Cerebellar cortex (tissue), 1 donor: ENCODE measurements around the gene ABHD17A.

ENCODE experiments used
- DNase-seq: peaks from one replicate; pipeline ENCODE4 v3.0.0-alpha.2; 2015; ENCODE audit warnings: low spot score

Gene ABHD17A

DNA sequence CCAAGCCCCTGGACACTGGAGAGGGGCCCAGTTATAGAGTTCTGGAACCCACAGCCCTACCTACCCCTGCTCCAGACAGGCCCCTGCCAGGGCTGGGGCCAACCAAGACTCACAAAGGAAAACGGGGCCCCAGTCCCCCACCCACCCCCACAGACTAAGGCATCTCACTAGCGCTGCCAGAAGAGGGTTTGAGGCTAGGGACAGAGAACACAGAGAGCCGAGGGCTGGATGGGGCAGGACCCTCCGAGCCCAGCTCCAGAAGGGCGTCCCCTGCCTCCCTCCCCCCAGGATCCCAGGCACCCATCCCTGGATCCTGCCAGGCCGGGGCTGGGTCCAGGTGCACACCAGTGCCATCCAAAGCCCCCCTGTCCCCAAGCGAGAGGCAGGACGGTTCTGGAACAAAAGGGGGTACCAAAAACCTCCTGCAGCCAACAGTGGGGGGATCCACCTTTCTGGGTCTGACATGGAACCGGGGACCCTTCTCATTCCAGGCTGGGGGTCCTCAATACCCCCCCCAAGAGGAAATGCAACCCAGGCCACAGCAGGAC lies 32.6 kb downstream of the ABHD17A start:
- DNase-seq: no peak

DNA sequence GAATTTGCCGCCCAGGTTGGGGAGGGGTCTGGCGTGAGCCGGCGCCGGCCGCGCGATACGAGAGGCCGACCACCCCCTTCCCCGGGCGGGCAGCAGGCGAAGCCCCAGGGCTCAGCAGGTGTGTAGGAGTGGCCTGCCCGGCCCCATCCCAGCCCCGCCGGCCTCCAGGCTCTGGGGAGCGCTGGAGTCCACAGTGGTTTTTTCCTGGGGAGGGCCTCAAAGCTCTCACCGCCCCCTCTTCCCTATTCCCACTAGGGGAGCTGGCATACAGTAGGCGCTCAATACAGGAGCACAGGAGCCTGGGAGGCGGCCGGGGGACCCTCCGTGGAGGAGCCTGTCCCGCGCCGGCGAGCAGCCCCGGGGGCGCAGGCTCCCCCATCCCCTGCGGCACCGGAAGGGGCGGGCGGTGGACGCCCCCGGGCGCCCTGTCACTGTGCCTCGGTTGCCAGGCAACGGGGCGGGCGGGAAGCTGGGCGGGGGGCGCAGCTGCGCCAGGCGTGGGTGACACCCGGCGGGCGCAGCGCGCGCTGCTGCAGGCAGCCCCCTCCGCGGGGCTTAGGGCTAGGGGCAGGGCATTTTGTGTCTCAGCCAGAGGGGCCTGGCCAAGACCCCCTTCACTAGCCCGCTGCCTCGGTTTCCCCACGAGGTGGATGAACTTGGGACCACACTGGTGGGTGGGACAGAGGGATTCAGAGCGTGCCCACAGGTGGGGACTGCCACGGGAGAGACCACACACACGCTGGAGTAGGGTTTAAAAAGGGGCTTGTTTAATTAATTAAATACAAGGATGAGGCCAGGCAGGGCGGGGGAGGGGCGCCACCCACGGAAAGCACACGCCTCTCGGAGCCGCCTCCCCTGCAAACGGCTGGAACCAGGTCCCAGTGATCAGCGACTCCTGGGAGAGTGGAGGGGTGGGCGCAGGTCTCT lies 33.4 kb downstream of the ABHD17A start:
- DNase-seq: no peak

DNA sequence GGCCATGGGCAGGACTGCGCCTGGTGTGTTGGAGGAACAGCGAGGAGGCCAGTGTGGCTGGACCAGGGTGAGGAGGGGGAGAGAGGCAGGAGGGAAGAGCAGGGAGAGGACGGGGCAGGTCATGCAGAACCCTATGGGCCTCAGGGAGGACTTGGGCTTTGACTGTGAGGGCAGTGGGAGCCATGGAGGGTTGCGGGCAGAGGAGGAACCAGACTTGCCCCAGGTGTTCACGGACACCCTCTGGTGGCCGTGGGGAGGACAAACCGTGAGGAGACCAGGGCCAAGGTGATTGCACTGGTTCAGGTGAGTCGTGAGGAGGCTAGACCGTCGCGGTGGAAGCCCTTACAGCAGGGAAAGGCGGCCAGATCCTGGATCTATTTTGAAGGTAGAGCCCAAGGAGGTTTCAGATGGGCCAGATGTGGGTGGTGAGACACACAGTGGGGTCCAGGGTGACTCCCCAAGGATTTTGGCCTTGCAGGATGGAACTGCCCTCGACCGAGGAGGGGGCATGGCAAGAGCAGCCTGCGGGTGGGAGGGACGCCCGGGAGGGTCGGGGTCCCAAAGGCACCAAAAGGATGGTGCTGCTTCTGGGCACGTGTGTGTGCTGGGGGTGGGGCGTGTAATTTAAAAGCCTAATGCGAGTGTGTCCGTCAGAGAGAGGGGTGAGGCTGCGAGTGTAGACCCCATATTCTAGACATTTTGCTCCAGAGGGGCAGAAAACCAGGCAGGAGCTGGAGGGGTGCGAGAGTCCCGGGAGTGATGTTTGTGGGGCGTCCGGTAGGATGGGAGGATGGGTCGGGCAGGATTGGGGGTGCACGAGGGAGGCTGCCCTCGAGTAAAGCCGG lies 34.3 kb downstream of the ABHD17A start:
- no peak for DNase-seq

DNA sequence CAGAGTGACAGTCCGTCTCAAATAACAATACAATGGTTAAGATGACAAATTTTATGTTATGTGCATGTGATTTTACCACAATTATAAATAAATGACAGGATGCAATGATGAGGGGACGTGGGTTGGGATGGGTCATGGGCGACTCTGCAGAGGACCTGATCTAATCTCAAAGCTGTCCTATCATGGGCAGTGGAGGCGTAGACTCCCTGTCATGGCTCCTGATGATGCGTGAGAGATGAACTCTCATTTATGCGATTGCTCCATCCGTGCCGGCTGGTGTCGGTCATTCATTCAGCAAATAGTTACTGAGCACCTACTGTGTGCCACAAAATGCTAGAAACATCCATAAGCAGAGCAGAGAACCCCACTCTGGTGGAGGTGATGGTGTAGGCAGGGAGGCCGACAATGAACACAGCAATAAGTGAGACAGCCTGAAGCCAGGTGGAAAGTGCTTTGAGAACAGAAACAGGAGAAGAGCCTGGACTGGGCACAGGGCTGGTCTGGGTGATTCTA lies 35.4 kb downstream of the ABHD17A start:
- no peak for DNase-seq

DNA sequence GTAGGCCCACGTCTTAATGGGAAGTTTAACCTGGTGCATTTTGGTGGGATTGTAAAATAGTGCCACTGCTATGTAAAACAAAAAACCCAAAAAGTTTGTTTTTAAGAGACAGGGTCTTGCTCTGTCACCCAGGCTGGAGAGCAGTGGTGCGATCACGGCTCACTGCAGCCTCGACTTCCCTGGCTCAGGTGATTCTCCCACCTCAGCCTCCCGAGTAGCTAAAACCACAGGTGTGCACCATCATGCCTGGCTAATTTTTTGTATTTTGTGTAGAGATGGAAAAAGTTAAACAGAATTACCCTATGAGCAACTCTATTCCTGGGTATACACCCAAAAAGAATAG lies 36.2 kb downstream of the ABHD17A start:
- DNase-seq: no peak

DNA sequence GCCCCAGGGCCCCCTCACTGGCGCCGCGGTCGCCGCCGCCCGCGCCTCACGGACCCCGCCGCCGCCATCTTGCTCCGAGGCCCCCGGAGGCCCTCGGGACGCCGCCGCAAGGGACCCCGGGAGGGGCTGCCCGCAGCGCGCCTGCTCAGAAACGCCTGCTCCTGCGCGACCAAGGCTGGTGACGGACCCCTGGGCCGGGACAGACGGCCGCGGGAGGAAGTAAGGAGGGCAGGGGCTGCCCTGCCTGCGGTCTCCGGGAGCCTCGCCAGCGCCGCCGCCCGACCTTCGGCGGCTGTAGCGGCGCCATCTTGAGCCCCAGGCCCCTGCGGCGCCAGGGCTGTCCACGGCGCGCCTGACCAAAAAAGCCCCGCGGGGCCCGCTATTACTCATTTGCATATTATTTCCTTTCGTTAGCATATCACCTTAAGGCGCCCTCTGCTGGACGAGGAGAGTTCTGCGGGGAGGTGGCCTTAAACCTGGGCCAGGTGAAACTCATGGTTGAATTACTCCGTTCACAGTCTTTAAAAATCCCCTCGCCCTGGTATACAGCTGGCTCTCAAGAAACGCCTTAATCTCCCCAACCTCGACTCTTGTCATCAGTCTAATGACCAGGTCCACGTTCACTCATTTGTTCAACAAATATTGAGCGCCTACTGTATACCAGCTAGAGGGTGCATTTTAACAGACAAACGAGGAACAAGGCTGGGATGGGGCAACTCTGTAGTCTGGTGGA lies 36.7 kb downstream of the ABHD17A start, which contains the start of gene REXO1:
Gene REXO1, minus strand, starts transcription at position 85 of the 733 bp plus-strand sequence. CDS start 125 bp downstream, outside the sequence.
- peak; percentile 93 for DNase-seq

DNA sequence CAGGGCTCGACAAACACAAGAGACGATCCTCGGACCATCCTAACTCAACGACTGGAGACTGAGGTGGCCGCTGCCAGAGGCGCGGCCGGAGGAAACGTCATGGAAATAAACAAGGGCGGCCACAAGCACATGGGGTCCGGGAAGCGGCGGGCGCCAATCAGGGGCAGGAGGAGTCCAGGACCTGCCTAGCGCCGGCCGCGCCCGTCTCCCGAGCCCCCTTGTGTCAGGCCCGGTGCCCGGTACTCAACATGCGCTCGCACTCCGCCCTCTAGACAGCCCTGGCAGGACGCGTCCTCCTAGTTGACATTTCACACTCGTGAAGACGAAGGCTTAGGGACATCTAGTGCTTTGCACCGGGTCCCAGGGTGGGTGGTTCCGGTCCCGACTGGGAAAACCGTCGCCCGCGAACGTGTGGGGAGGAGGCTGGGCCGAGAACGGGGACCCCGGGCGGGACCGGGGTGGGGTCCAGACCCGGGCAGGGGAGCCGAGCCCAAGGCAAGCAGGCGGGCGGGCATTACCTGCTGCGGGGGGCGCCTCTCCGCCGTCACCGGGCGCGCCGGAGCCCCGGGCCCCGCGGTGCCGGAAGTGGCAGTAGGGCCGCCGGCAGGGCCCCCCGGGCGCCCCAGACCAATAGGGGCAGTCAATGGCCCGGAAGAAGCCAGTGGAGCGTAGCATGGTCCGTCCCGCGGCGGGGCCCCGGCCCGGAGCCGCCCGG lies 37.5 kb downstream of the ABHD17A start:
- DNase-seq: no peak

DNA sequence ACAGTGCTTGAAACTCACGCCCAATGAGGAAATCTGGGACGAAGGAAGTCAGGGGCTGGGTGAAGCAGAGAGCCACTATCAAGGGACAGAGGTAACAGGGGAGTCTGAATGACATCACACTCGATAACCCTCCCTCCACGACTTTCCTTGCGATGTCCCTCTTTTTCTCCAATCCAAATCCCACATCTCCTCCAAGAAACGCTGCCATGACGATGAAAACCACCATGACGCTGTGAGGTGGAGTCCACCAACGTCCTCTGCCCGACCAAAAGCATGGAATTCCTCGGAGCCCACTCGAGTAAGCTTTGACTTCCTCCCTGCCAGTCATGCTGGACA lies 38.0 kb downstream of the ABHD17A start:
- no peak for DNase-seq

DNA sequence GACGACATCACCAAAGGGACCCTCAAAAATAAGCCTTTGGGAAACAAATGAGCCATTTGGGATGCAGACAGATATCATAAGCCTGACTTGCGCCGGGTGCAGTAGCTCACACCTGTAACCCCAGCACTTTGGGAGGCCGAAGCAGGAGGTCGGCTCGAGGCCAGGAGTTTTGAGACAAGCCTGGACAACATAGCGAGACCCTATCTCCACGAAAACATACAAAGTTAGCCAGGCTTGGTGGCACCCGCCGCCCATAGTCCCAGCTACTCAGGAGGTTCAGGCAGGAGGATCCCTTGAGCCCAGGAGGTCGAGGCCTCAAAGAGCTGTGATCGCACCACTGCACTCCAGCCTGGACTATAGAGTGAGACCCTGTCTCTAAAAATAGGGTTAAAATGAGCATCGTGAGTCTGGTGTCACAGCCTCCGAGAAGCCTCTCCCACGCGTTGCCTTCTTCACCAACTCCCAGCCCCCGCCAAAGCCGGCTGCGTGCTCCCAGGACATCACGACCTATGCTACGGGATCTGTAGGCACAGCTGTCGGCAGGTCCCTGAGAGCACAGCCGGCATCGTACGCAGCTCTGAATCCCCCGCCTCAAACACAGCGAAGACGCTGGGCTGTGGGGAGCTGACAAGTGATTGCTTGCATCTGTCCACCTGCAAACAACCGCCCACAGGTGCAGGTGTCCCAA lies 38.6 kb downstream of the ABHD17A start:
- DNase-seq: no peak

DNA sequence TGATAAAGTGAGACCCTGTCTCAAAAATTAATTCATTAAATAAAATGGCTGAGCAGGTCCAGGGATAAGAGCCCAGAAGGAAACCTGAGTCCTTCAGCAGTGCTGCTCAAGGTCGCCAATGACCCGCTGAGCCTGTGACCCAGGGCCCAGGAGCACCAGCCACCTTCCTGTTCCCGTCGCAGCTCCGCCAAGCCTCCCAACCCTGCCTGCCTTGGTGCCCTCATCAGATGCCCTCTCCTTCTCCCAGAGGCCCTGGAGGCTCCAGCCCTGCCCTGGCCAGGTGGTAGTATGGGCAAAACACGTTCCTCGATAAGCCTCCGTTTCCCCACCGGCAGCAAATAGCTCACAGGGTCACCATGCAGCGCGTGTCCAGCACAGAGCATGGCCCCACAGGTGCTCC lies 39.7 kb downstream of the ABHD17A start:
- DNase-seq: no peak

DNA sequence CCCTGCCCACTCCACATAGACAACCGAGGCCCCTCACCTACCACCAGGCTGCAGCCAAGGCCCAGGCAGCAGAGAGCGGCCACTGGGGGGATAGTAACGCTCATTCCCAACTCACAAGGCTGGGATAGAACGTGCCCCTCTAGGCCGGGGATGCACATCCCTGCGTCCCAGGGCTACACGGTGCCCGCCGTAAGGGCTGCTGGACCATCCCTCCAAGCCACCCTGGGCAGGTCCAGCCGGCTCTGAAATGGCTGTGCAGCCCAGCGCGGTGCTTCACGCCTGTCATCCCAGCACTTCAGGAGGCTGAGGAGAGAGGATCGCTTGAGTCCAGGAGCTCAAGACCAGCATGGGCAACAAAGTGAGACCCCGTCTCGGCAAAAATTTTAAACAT lies 40.2 kb downstream of the ABHD17A start:
- DNase-seq: no peak

DNA sequence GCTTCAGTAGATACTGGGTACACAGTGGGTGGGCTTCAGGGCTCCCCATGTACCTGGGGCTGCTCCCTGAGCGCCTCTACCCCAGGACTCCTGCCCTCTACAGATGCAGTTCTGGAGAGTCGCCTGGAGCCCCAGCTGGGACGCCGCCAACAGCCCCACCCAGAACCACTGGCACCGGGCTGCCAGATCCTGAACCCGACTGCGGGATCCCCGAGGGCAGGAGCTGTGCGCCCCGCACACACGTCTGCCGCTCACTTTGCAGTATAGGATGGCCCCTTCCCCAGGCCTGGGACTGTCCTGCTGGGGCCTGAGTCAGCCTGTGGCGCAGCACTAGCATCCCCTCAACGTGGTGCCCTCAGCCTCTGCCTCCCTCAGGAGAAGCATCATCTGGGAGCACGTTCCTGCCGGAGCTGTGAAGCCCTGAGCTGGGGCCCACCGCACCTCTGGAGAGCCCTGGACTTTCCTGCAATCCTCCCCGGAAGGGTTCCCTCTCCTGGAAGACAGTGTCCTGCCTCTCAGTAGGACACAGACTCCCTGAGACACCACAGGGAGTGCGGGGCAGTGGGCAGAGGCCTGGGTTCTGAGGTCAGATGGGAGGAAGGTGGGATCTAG lies 40.7 kb downstream of the ABHD17A start:
- DNase-seq: no peak

DNA sequence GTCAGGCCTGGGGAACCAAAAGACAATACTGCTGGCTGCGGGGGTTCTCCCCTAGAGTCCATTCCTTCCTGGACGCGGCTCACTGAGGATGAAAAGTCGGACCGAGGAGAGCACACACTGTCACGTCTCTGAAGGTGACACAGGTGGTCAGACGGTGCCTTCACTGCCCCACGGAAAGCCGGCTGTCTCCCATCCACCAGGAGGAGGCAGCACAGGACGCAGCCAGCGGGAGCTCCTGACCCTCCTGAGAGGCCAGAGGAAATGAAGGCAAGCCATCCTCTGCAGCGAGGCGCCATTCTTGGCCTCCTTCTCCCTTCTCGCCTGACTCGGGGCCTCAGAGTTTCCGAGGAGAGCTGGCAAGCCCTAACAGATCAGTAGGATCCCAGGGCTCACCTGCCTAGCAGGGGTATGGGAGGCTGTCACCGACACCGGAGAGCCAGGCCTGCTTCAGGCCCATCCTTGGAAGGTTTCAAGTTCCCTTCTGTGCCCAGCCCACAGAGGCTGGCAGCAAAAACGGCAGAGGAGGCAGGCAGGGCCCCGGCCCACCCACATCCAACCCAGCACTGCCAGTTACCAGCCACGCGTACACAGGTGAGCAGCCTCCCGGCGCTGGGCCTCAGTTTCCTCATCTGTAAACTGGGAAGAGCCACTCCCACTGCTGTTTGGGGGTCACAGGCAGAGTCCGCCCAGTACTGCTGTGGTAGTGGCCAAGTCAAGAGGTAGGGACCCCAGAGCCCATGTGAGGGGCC lies 41.5 kb downstream of the ABHD17A start:
- no peak for DNase-seq

DNA sequence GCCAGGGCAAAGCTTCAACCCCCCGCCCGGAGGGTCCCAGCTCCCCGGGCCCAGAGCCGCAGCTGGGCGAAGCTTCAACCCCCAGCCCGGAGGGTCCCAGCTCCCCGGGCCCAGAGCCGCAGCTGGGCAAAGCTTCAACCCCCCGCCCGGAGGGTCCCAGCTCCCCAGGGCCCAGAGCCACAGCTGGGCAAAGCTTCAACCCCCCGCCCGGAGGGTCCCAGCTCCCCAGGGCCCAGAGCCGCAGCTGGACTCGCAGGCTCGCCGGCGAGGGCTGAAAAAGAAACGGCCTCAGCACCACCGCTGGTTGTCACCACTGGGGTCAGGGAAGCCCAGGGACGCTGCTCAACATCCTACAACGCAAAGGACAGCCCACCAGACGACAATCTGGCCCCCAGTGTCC lies 42.2 kb downstream of the ABHD17A start:
- DNase-seq: no peak

DNA sequence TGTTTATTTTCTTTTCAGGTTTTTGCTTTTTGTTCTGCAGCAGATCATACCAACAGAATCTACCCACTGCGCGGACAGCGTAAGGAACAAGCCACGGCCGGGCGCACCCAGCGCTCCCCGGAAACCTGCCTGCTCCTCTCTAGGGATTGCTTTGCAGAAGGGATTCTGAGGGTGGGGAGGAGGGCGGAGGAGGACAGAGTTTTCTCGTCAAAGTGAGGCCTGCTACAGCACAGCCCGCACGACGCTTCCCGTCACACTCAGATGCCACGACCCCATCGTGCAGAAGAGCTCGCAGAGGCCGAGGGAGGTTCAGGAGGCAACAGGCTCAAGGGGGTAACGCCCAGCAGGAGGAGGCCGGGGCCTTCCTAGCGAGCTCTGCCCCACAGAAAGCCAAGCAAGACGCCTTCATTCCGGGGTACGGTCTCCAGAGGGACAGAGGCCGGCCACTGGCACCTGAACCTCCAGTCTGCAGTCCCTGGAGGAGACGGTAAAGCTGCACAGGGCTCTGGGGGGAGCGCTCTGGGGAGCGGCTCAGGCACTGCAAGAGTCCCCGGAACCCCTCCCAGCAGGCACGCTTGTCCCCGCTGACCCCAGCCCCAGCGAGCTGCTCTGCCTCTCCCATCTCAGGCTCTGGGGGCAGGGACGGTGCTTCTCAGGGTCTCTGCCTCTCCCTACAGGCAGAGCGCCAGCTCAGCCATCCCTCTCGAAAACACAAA lies 43.9 kb downstream of the ABHD17A start:
- no peak for DNase-seq

DNA sequence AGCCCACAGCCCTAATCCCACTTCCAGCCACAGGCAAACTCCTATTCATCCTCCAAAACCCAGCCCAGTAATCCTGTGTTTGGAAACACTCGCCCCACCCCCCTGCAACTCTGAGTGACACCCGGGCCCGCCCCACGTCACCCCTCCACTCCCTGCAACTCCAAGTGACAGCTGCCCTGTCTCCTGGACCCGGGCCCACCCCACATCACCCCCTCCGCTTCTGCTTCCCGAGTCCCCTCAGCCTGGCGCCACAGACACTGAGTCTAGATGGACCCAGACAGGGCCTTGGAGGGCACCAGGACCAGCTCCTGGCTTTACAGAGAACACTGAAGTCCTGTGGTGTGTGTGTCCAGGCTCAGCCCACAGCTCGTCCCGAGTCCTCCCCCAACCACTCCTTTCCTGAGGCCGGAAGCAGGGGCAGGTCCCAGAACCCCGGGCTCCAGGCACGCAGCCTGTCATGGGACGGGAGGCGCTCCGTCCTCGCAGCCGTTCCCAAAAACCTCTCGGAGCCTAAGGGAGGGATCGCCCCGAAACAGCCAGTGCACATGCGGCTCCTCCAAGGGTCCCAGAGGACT lies 44.7 kb downstream of the ABHD17A start:
- DNase-seq: no peak

DNA sequence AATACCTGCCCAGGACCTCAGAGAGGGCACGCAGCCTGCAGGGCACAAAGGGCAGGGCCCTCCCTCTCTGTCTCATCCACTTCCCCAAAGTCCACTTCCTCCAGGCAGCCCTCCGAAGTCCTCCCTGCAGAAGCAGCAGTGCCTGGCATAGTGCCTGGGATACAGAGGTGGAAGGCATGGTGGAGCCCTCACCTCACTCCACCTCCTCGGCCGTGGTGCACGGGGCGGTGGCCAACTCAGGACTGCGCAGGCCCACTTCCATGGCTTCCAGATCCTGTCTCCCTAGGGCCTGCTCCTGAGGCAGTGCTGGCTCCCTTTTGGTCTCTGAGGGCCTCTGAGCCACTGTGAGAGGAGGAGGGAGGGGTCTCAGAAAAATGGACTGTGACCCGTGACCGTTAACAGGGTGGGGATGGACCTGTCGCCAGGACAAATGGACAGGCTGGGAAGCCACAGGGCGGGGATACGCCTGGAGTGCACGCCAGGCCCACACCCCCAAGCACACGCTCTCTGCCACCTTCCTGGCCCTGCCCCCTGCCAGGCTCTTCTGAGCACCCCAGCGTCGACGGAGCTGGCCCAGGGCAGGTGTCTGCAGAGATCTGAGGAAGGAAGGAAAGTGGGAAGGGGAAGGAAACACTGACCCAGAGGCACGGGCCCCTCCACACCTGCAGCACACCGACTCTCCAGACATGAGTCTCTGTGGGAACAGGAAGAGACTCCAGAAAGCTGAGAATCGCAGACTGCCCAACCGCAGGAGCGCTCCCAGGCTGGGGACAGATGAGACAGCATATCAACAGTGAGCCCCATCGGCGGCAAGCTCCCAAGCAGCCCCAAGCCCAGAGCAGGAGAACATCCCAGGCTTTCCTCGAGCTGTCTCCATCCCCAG lies 45.4 kb downstream of the ABHD17A start:
- DNase-seq: no peak
